ENCODE results near the gene OR6C70. TPM values are rescaled to one million over a fixed set of nuclear protein-coding genes. Genes with fewer than 3 reads are reported as not detected.
A peak's percentile ranks its signal among the peaks of the same experiment; 100 is the strongest.

OR6C70 gene
- polyA plus RNA-seq, 1 donor, result not detected

GRCh38 chr12:55420307-55420962 is 49.5 kb downstream of the OR6C70 start:
- H3K27me3 ChIP-seq (ENCODE audit: control insufficient read depth, insufficient read depth, low read length), result no peaks in the 10 kb centered on the region
- no peaks in the 10 kb centered on the region for H3K36me3 ChIP-seq (ENCODE audit: control insufficient read depth, insufficient read depth, low read length)
- no peak overlapping the region for H3K4me3 ChIP-seq (ENCODE audit: low read length)
- DNase-seq, result peak in 1 of 2 donors; percentile 1
- no peaks in the 10 kb centered on the region for H3K4me1 ChIP-seq (ENCODE audit: control insufficient read depth, insufficient read depth, low read length)
- H3K27ac ChIP-seq (ENCODE audit: low read length), result no peak overlapping the region
- WGBS (ENCODE audit: insufficient coverage, low lambda C conversion rate), result no CpG with 5 or more reads among the region's 2 CpGs
- H3K9me3 ChIP-seq (ENCODE audit: control insufficient read depth, low read depth, low read length), result no peaks in the 10 kb centered on the region

Other genes with a start within 250 kb of the OR6C70 start
- not detected for gene OR10A7, start 249.1 kb downstream of the OR6C70 start, polyA plus RNA-seq
- not detected for gene OR6C74, start 225.5 kb downstream of the OR6C70 start, polyA plus RNA-seq
- not detected for gene OR6C6, start 173.6 kb downstream of the OR6C70 start, polyA plus RNA-seq
- not detected for gene OR6C1, start 155.8 kb downstream of the OR6C70 start, polyA plus RNA-seq
- not detected for gene OR6C3, start 139.4 kb downstream of the OR6C70 start, polyA plus RNA-seq
- gene OR6C75, start 107.2 kb downstream of the OR6C70 start, polyA plus RNA-seq, result not detected
- gene OR6C65, start 69.6 kb downstream of the OR6C70 start, polyA plus RNA-seq, result not detected
- gene OR6C76, start 43.9 kb downstream of the OR6C70 start, polyA plus RNA-seq, result not detected
- not detected for gene OR6C2, start 26.1 kb downstream of the OR6C70 start, polyA plus RNA-seq
- gene OR6C68, start 22.2 kb upstream of the OR6C70 start, polyA plus RNA-seq, result not detected
- not detected for gene OR6C4, start 79.5 kb upstream of the OR6C70 start, polyA plus RNA-seq
- not detected for gene OR2AP1, start 102.3 kb upstream of the OR6C70 start, polyA plus RNA-seq
- gene OR10P1, start 166.8 kb upstream of the OR6C70 start, polyA plus RNA-seq, result not detected
- gene ITGA7, start 237.8 kb upstream of the OR6C70 start, polyA plus RNA-seq, result 29.6 TPM
- 144 TPM for gene BLOC1S1, start 245.9 kb upstream of the OR6C70 start, polyA plus RNA-seq